GM12892 (cell line): ENCODE data around the gene CMTM4.
"Not testable (repeated sequence)": the region's sequence is repeated elsewhere in the genome, so short reads cannot be mapped to it uniquely, and the experiment has no call there.

Experiments used
- DNase-seq: peaks from one replicate; pipeline ENCODE4 v3.0.0; 2011; ENCODE audit not compliant: insufficient read length
- FAIRE-seq: peaks from 2 replicates; lab custom pipeline; 2011; peaks lifted over from hg19 to GRCh38; lab: Jason Lieb, UNC
- POLR2A ChIP-seq: IDR thresholded peaks from 2 replicates; pipeline ENCODE4 v1.6.1; 2011; ENCODE audit warnings: low read depth, low read length, control low read depth
- POLR2AphosphoS5 ChIP-seq: IDR thresholded peaks from 2 replicates; pipeline ENCODE4 v1.6.1; 2011; ENCODE audit warnings: low read depth, low read length, control low read depth
- TAF1 ChIP-seq: IDR thresholded peaks from 2 replicates; pipeline ENCODE4 v1.6.1; 2011; ENCODE audit warnings: low read depth, mild to moderate bottlenecking, control low read depth, low read length, borderline replicate concordance

Gene CMTM4

DNA sequence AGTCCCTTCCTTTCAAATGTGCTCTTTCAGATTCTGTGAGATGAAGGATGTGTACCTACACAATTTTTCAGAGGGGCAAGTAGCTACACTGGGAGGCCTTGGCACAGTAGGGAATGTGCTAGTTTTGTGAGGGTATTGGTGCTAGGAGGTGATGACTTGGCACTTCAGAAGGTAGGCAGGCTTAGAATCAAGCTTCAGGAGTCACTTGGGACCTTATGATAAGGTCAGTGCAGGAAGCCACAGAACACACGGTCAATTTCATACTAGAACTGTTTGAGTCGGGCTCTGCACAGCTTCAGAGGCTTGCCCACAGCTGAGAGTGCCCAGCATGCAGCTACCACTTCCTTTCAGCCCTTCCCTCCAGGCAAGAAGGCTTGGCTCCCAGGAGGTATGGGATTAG lies 124.2 kb downstream of the CMTM4 start:
- no peak for FAIRE-seq
- TF ChIP-seq TAF1 (no peak), POLR2AphosphoS5 (no peak), POLR2A (no peak)
- no peak for DNase-seq

DNA sequence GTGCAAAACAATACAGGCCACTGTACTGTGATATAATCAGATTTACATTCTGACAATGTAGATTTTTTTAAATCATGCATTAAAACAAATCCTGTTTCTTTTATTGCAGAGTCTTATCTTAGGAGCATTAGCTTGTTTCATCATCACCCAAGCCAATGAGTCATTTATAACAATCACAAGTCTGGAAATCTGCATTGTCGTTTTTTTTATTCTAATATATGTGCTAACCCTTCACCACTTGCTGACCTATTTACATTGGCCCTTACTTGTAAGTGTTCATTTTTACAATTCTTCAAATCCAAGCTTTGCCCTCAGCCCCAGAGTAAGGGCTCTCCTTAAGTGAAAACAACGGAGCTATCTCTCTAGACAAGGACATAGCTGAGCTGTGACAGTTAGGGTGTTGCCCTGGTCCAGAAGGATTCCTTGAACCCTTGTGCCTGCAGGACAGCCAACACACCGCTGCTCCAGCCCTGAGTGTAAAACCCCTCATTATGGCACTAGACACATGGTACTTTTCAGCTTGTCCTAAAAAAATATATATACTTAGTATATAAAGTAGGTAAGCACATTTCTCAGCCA lies 126.6 kb downstream of the CMTM4 start:
- TF ChIP-seq TAF1 (no peak), POLR2A (no peak)
- DNase-seq = no peak
- no peak for FAIRE-seq

DNA sequence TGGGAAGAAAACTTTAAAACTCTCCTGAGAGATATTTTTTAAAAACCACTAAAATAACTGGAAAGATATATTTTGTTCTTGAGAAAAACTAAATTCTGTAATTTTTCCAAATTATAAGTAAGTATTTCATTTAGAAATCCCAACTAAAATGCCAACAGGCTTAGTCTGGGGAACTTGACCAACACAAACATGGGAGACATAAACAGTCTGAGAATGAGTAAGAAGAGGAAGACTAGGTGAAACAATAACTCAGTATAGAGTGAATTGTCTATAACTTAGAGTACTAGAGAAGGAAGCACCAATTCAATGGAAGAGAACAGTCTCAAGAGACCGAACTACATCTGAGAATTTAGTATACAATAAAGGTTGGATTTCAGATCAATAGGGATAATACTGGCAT lies 127.4 kb downstream of the CMTM4 start:
- TF ChIP-seq POLR2A (no peak), POLR2AphosphoS5 (no peak), TAF1 (no peak)
- FAIRE-seq (no peak), DNase-seq (no peak)

DNA sequence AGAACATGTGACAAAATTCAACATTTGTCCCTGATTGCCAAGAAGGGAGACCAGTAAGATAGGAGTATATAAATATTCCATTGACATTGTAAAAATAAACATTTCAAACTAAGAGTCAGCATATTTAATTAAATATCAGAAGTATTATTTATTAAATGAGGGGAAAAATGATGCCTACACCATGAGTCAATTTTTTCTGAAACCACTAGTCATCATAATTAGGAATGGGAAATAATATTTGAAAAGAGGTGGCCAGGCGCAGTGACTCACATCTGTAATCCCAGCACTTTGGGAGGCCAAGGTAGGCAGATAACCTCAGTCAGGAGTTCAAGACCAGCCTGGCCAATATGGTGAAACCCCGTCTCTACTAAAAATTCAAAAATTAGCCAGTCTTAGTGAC lies 128.2 kb downstream of the CMTM4 start:
- DNase-seq = no peak
- TF ChIP-seq TAF1 (no peak), POLR2A (no peak), POLR2AphosphoS5 (no peak)
- no peak for FAIRE-seq

DNA sequence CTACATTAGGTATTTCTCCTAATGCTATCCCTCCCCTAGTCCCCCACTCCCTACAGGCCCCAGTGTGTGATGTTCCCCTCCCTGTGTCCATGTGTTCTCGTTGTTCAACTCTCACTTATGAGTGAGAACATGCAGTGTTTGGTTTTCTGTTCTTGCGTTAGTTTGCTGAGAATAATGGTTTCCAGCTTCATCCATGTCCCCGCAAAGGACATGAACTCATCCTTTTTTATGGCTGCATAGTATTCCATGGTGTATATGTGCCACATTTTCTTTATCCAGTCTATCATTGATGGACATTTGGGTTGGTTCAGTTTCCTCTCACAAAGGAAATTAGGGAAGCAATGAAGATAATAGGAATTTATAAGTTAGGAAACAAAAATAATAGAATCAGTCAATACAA lies 129.3 kb downstream of the CMTM4 start:
- not testable (repeated sequence) for DNase-seq, FAIRE-seq

DNA sequence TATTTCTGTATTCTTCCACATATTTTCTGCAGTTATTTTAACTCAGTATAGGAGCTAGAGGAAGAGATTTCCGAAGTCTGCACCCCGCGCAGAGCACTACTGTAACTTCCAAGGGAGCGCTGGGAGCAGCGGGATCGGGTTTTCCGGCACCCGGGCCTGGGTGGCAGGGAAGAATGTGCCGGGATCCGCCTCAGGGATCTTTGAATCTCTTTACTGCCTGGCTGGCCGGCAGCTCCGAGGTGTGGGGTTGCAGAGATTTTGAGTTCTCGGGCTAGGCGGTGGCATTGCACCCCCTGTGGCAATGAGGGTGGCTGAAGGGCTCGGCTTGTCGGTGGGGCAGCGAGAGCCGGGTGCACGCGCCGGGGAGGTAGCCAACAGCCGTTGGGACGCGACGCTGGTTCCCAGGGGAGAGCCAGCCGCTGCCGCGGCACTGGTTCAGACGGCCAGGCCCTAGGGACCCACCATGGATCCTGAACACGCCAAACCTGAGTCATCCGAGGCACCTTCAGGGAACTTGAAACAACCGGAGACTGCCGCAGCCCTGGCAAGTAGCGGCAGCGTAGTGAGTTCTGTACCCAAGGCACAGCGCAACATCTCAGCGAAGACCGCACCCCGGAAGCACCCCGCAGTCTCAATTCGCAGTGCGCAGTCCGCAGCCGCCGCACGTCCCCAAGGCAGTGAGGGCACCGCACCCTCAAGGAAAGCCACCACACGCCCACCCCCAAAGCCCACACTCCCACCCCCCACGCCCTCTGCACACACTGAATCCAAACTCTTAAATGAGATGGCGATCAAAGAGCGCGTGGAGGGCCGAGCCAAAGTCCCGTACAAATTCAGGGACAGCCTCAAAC lies 130.3 kb downstream of the CMTM4 start, which contains the start of gene CMTM1:
Gene CMTM1, plus strand, starts transcription at position 389 of the 851 bp plus-strand sequence. Its CDS starts 75 bp downstream, at position 464.
- no peak for DNase-seq
- no peak for TF ChIP-seq POLR2AphosphoS5
- no peak for TF ChIP-seq TAF1
- TF ChIP-seq POLR2A = no peak
- no peak for FAIRE-seq
